ENCODE measurements around the gene KLF15. TPM values are rescaled to one million over a fixed set of nuclear protein-coding genes. Genes with fewer than 3 reads are reported as not detected.

The KLF15 gene
- total and polyA plus RNA-seq, 2 of the 8 experiments (the other 6 are each of a cell fraction or from before 2014, with no cell fraction given): 15.7 to 19.5 TPM

- TF ChIP-seq CHD7 (IDR thresholded peaks at IDR 0.05; ENCODE audit: insufficient replicate concordance, low read length) (no peak), CBX5 (IDR thresholded peaks at IDR 0.05; ENCODE audit: low read depth, low read length) (no peak)
Measured at GRCh38 chr3:126406389-126407296, 49.4 kb upstream of the KLF15 start (continued).

Data from H1 (cell line).